ENCODE measurements around the gene TMUB2. TPM values are rescaled to one million over a fixed set of nuclear protein-coding genes. Genes with fewer than 3 reads are reported as not detected.

TMUB2 gene
- total and polyA plus RNA-seq, 9 of the 15 experiments (the other 6 are each of a cell fraction or from before 2014, with no cell fraction given), result 4.1 to 29.8 (median 16.3) TPM

- Histone ChIP-seq H3K4me3 (no peak overlapping the region), H2AFZ (ENCODE audit: low read depth, low read length) (no peak overlapping the region), H3K9me3 (replicated peaks; ENCODE audit: control insufficient read depth, insufficient read depth, low read depth, low read length) (no peaks in the 10 kb centered on the region), H3K9me1 (ENCODE audit: control insufficient read depth, insufficient read depth, low read length) (no peaks in the 10 kb centered on the region), H3K4me2 (ENCODE audit: insufficient read depth, low read length) (peak overlapping the region; percentile 10), H3K79me2 (ENCODE audit: control insufficient read depth, insufficient read depth, low read length) (peaks cover 43% of the 10 kb centered on the region), H3K9ac (ENCODE audit: insufficient read depth in 1 of 2, low read depth in 2 of 2, low read length in 2 of 2) (peak overlapping the region in 1 of 2 experiments; percentile 66; a peak in 1 of 4 replicates), H3K27ac (ENCODE audit: extremely low read depth, low read depth, low read length) (peak overlapping the region; percentile 20; the same call in 2 of the 3 replicates), H4K20me1 (replicated peaks; ENCODE audit: control insufficient read depth, insufficient read depth, low read length) (peaks cover 17% of the 10 kb centered on the region), H3K36me3 (ENCODE audit: control insufficient read depth, insufficient read depth, low read length) (peaks cover 92% of the 10 kb centered on the region), H3K4me1 (replicated peaks in 1 of 2; ENCODE audit: control insufficient read depth in 2 of 2, insufficient read depth in 2 of 2, low read length in 2 of 2) (peaks cover 15 to 24% of the 10 kb centered on the region in 2 experiments; a peak in 4 of 5 replicates), H3K27me3 (ENCODE audit: control insufficient read depth in 2 of 2, insufficient read depth in 2 of 2, low read length in 2 of 2) (no peaks in the 10 kb centered on the region)
- in situ Hi-C loops (cut with MboI), result no loop called here
- ATAC-seq (no peak), FAIRE-seq (no peak), DNase-seq (ENCODE audit: extremely low read depth in 1 of 4, low spot score in 3 of 4) (no peak)
- ChIA-PET POLR2A (interaction anchor here (0.6 to 2.2 kb wide), 10 partner anchors 8 to 1570 kb away, joined by 3 to 14 read pairs (median 4); partner anchors contain the start of genes HROB and TMUB2), CTCF (ENCODE audit: low intra/inter-chr PET ratio) (no interaction called here)
- intact Hi-C loops (cut with micrococcal nuclease), result no loop called here
- no TSS peak for BruUV-seq (replicated peaks)
- WGBS (ENCODE audit: insufficient coverage, low coverage, missing lambda C conversion rate), result 95% methylated on average over 4 of the region's 4 CpGs
- TF ChIP-seq CCAR2 (IDR thresholded peaks at IDR 0.05; ENCODE audit: low read depth, low read length) (no peak), RBFOX2 (IDR thresholded peaks at IDR 0.05; ENCODE audit: low read depth, low read length) (0 out of 2 replicates have a peak, but pooled peaks have one; percentile 23), RCOR1 (IDR thresholded peaks at IDR 0.05; ENCODE audit: borderline replicate concordance in 1 of 2, low read depth in 2 of 2, low read length in 2 of 2) (no peak), ZNF583 (CRISPR knock-in tag; IDR thresholded peaks at IDR 0.05) (no peak), CBX3 (IDR thresholded peaks at IDR 0.05; ENCODE audit: borderline replicate concordance in 1 of 2, low read length in 2 of 2) (no peak)
Measured at GRCh38 chr17:44149750-44150329, 36.9 kb upstream of the TMUB2 start.

GRCh38 chr17:44152875-44153274, 33.9 kb upstream of the TMUB2 start:
- peaks cover 87% of the 10 kb centered on the region for H3K36me3 ChIP-seq (ENCODE audit: control insufficient read depth, insufficient read depth, low read length)
- BruUV-seq (replicated peaks), result no TSS peak
- no peaks in the 10 kb centered on the region for H3K27me3 ChIP-seq (ENCODE audit: control insufficient read depth in 2 of 2, insufficient read depth in 2 of 2, low read length in 2 of 2)
- peaks cover 43% of the 10 kb centered on the region for H3K79me2 ChIP-seq (ENCODE audit: control insufficient read depth, insufficient read depth, low read length)
- H3K27ac ChIP-seq (ENCODE audit: extremely low read depth, low read depth, low read length), result no peak overlapping the region
- H4K20me1 ChIP-seq (replicated peaks; ENCODE audit: control insufficient read depth, insufficient read depth, low read length), result peaks cover 17% of the 10 kb centered on the region
- intact Hi-C loops (cut with micrococcal nuclease), result no loop called here
- H3K9me1 ChIP-seq (ENCODE audit: control insufficient read depth, insufficient read depth, low read length), result no peaks in the 10 kb centered on the region
- no peak overlapping the region for H3K4me2 ChIP-seq (ENCODE audit: insufficient read depth, low read length)
- peaks cover 15 to 16% of the 10 kb centered on the region in 2 experiments; a peak in 4 of 5 replicates for H3K4me1 ChIP-seq (replicated peaks in 1 of 2; ENCODE audit: control insufficient read depth in 2 of 2, insufficient read depth in 2 of 2, low read length in 2 of 2)
- POLR2A ChIA-PET, result interaction anchor here (0.6 kb wide), 2 partner anchors 129 to 421 kb away, joined by 3 read pairs; no protein-coding TSS in a partner anchor
- FAIRE-seq (no peak), ATAC-seq (no peak), DNase-seq (ENCODE audit: extremely low read depth in 1 of 4, low spot score in 3 of 4) (no peak)
- no peaks in the 10 kb centered on the region for H3K9me3 ChIP-seq (replicated peaks; ENCODE audit: control insufficient read depth, insufficient read depth, low read depth, low read length)
- CTCF ChIA-PET (ENCODE audit: low intra/inter-chr PET ratio), result no interaction called here
- peak overlapping the region in 1 of 2 experiments; percentile 24; a peak in 1 of 4 replicates for H3K9ac ChIP-seq (ENCODE audit: insufficient read depth in 1 of 2, low read depth in 2 of 2, low read length in 2 of 2)
- H3K4me3 ChIP-seq, result no peak overlapping the region
- in situ Hi-C loops (cut with MboI), result no loop called here
- H2AFZ ChIP-seq (ENCODE audit: low read depth, low read length), result no peak overlapping the region
- WGBS (ENCODE audit: insufficient coverage, low coverage, missing lambda C conversion rate), result 100% methylated on average over 4 of the region's 4 CpGs
- no peak for TF ChIP-seq TBL1XR1 (IDR thresholded peaks at IDR 0.05; ENCODE audit: low read length in 2 of 2)
- TF ChIP-seq, protein P1, sequence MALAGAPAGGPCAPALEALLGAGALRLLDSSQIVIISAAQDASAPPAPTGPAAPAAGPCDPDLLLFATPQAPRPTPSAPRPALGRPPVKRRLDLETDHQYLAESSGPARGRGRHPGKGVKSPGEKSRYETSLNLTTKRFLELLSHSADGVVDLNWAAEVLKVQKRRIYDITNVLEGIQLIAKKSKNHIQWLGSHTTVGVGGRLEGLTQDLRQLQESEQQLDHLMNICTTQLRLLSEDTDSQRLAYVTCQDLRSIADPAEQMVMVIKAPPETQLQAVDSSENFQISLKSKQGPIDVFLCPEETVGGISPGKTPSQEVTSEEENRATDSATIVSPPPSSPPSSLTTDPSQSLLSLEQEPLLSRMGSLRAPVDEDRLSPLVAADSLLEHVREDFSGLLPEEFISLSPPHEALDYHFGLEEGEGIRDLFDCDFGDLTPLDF (CRISPR knock-in tag; IDR thresholded peaks at IDR 0.05), result no peak
- no peak for TF ChIP-seq ZNF282 (CRISPR knock-in tag; IDR thresholded peaks at IDR 0.05)
- TF ChIP-seq, protein P2, sequence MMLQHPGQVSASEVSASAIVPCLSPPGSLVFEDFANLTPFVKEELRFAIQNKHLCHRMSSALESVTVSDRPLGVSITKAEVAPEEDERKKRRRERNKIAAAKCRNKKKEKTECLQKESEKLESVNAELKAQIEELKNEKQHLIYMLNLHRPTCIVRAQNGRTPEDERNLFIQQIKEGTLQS (IDR thresholded peaks at IDR 0.05), result no peak
- TF ChIP-seq, protein P2 (CRISPR knock-in tag; conservative IDR thresholded peaks at IDR 0.05), result no peak
- TF ChIP-seq CBFA2T2 (conservative IDR thresholded peaks at IDR 0.05), result no peak
- TF ChIP-seq PPARD (CRISPR knock-in tag; IDR thresholded peaks at IDR 0.05), result no peak
- no peak for TF ChIP-seq ZNF274 (IDR thresholded peaks at IDR 0.05; ENCODE audit: borderline replicate concordance, low read depth, low read length)
- no peak for TF ChIP-seq CBX2 (IDR thresholded peaks at IDR 0.05; ENCODE audit: insufficient read depth, low read length, poor library complexity, severe bottlenecking)

Data from K562 (cell line).